Measurements from ENCODE around the gene REST. TPM values are rescaled to one million over a fixed set of nuclear protein-coding genes. Genes with fewer than 3 reads are reported as not detected.
"Not testable (repeated sequence)": the region's sequence is repeated elsewhere in the genome, so short reads cannot be mapped to it uniquely, and the experiment has no call there.

The REST gene
- total RNA-seq, 1 donor from 2014 or later = 86.8 TPM

DNA sequence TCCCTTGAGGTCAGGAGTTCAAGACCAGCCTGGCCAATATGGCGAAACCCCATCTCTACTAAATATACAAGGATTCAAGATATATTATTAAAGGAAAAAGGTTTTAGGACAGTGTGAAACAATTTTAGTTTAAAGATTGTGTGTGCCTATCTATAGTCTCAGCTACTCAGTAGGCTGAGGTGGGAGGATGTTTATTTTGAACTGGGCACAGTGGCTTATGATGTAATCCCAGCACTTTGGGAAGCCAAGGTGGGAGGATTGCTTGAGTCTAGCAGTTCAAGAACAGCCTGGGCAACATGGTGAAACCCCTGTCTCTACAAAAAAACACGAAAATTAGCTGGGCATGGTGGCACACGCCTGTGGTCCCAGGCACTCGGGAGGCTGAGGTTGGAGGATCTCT, 31.4 kb upstream of the REST start:
- Mint-ChIP-seq H3K4me1 (peaks cover 12% of the 10 kb centered on the region), H3K4me3 (no peak overlapping the region), H3K27ac (no peak overlapping the region), H3K27me3 (ENCODE audit: low read depth) (no peaks in the 10 kb centered on the region), H3K36me3 (no peaks in the 10 kb centered on the region), H3K9me3 (no peaks in the 10 kb centered on the region)
- no peak for DNase-seq (ENCODE audit: low spot score in 2 of 2, unreplicated experiment in 2 of 2)
- TF ChIP-seq, protein P1, sequence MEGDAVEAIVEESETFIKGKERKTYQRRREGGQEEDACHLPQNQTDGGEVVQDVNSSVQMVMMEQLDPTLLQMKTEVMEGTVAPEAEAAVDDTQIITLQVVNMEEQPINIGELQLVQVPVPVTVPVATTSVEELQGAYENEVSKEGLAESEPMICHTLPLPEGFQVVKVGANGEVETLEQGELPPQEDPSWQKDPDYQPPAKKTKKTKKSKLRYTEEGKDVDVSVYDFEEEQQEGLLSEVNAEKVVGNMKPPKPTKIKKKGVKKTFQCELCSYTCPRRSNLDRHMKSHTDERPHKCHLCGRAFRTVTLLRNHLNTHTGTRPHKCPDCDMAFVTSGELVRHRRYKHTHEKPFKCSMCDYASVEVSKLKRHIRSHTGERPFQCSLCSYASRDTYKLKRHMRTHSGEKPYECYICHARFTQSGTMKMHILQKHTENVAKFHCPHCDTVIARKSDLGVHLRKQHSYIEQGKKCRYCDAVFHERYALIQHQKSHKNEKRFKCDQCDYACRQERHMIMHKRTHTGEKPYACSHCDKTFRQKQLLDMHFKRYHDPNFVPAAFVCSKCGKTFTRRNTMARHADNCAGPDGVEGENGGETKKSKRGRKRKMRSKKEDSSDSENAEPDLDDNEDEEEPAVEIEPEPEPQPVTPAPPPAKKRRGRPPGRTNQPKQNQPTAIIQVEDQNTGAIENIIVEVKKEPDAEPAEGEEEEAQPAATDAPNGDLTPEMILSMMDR (IDR thresholded peaks at IDR 0.05; ENCODE audit: unreplicated experiment) = no peak

DNA sequence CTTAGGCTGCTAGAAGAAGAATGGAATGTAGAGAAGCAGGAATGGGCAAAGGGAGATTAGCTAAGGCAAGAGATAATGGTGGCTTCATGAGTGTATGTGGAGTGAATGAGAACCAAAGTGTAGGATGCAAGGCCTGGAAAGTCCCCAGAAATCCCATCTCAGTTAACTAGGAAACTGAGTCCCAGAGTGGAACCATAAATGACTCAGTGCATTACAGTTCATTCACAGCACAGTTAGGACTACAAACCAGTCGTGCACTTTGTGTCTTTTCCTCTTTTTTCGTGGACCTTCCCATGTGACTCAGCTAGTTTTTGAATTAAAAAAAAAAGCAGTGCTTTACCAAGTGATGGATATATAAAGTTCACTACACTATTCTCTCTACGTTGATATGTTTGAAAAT, 27.7 kb upstream of the REST start:
- TF ChIP-seq, protein P1 (IDR thresholded peaks at IDR 0.05; ENCODE audit: unreplicated experiment) = no peak
- H3K4me1 Mint-ChIP-seq = peaks cover 2% of the 10 kb centered on the region
- no peaks in the 10 kb centered on the region for H3K36me3 Mint-ChIP-seq
- H3K27me3 Mint-ChIP-seq (ENCODE audit: low read depth) = peaks cover under 1% of the 10 kb centered on the region
- no peak overlapping the region for H3K27ac Mint-ChIP-seq
- no peak for DNase-seq (ENCODE audit: low spot score in 2 of 2, unreplicated experiment in 2 of 2)
- H3K4me3 Mint-ChIP-seq = no peak overlapping the region
- H3K9me3 Mint-ChIP-seq = no peaks in the 10 kb centered on the region

DNA sequence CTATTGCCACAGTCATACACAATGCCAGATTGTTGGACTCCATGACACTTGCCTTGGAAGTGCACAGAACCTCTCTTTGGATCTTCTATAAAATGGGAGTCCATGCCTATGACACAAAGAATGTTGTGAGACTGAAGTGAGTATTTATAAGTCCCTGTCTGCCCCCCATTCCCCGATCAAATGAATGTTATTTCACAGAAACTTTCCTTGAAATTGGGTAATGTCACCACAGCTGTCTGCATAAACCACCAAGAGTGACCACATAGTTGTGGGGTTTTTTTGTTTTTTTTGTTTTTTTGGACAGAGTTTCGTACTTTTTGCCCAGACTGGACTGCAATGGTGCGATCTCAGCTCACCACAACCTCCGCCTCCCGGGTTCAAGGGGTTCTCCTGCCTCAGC, 27.1 kb upstream of the REST start:
- Mint-ChIP-seq H3K36me3 (no peaks in the 10 kb centered on the region), H3K4me1 (no peaks in the 10 kb centered on the region), H3K4me3 (no peak overlapping the region), H3K9me3 (no peaks in the 10 kb centered on the region), H3K27me3 (ENCODE audit: low read depth) (peaks cover 2% of the 10 kb centered on the region), H3K27ac (no peak overlapping the region)
- TF ChIP-seq, protein P1 (IDR thresholded peaks at IDR 0.05; ENCODE audit: unreplicated experiment) = no peak
- DNase-seq (ENCODE audit: low spot score in 2 of 2, unreplicated experiment in 2 of 2) = no peak

DNA sequence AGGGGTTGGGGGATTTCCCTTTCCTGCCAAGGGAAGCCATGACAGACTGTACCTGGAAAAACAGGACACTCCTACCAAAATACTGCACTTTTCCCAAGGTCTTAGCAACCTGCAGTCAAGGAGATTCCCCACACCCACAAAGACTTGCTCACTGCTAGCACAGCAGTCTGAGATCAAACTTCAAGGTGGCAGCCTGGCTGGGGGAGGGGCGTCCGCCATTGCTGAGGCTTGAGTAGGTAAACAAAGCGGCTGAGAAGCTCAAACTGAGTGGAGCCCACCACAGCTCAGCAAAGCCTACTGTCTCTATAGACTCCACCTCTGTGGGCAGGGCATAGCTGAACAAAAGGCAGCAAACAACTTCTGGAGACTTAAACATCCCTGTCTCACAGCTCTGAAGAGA, 23.2 kb upstream of the REST start:
- DNase-seq (ENCODE audit: low spot score in 2 of 2, unreplicated experiment in 2 of 2); H3K36me3 Mint-ChIP-seq; H3K9me3 Mint-ChIP-seq; H3K4me3 Mint-ChIP-seq; H3K4me1 Mint-ChIP-seq; H3K27ac Mint-ChIP-seq: not testable (repeated sequence)
- peaks cover 23% of the 10 kb centered on the region for H3K27me3 Mint-ChIP-seq (ENCODE audit: low read depth)

DNA sequence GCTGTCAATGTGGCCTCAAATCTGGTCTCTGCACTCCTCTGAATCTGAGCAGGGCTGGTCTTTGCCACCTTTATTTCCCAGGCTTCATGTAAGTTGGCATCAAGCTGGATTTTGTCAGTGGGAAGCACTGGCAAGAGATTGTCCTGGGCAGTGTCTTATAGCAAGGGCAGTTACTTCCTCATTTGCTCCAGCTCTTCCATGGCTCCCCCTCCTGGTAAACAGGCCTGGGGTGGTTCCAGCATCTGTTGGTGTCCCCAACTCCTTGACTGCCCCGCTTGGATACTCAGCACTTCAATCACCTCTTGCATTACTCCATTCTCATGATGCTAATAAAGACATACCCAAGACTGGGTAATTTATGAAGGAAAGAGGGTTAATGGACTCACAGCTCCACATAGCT, 15.0 kb upstream of the REST start:
- no peak overlapping the region for H3K4me3 Mint-ChIP-seq
- H3K9me3 Mint-ChIP-seq = peaks cover 6% of the 10 kb centered on the region
- no peak for DNase-seq (ENCODE audit: low spot score in 2 of 2, unreplicated experiment in 2 of 2)
- no peak overlapping the region for H3K27ac Mint-ChIP-seq
- TF ChIP-seq, protein P1 (IDR thresholded peaks at IDR 0.05; ENCODE audit: unreplicated experiment) = no peak
- no peaks in the 10 kb centered on the region for H3K4me1 Mint-ChIP-seq
- peaks cover 12% of the 10 kb centered on the region for H3K27me3 Mint-ChIP-seq (ENCODE audit: low read depth)
- H3K36me3 Mint-ChIP-seq = no peaks in the 10 kb centered on the region

DNA sequence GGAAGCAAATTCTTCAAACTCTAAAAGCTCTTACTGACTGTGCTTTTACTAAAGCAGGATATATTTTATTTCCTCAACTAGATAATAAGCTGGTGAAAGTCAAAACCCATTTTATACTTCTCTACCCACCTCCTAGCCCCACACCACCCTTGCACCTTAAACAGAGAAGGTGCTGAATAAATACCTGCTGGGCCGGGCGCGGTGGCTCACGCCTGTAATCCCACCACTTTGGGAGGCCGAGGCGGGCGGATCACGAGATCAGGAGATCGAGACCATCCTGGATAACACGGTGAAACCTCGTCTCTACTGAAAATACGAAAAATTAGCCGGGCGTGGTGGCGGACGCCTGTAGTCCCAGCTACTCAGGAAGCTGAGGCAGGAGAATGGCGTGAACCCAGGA, 9.9 kb upstream of the REST start:
- not testable (repeated sequence) for H3K36me3 Mint-ChIP-seq; H3K4me3 Mint-ChIP-seq; DNase-seq (ENCODE audit: low spot score in 2 of 2, unreplicated experiment in 2 of 2); H3K27ac Mint-ChIP-seq; H3K4me1 Mint-ChIP-seq; H3K27me3 Mint-ChIP-seq (ENCODE audit: low read depth); H3K9me3 Mint-ChIP-seq

DNA sequence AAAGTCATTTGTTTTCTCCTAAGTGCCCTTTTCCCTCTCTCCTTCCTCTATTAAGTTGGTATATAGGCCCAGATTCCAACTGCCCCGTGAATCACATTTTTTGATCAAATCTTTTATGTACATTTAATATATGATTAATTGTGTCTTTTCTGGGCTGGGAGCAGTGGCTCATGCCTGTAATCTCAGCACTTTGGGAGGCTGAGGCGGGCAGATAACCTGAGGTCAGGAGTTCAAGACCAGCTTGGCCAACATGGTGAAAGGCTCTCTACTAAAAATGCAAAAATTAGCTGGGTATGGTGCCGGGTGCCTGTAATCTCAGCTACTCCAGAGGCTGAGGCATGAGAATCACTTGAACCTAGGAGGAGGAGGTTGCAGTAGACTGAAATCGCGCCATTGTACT, 7.5 kb upstream of the REST start:
- not testable (repeated sequence) for H3K4me1 Mint-ChIP-seq, H3K36me3 Mint-ChIP-seq

More for the DNA sequence above, 7.5 kb upstream of the REST start:
- DNase-seq (ENCODE audit: low spot score in 2 of 2, unreplicated experiment in 2 of 2); H3K27ac Mint-ChIP-seq; H3K27me3 Mint-ChIP-seq (ENCODE audit: low read depth); H3K4me3 Mint-ChIP-seq; H3K9me3 Mint-ChIP-seq: not testable (repeated sequence)

Measured in mesothelial cell of epicardium (in vitro differentiated cells).